GM20000 (cell line): ENCODE measurements around the gene PCNX3.

Experiments used
- DNase-seq: peaks from one replicate; pipeline ENCODE4 v3.0.0; 2012; ENCODE audit warnings: low spot score
- CTCF ChIP-seq: IDR thresholded peaks from 2 replicates; pipeline ENCODE4 v1.5.1; 2012; ENCODE audit warnings: mild to moderate bottlenecking, control low read depth; ENCODE audit errors: extremely low read depth, missing control alignments

PCNX3 gene

GRCh38 chr11:65625628-65626342 is 10.2 kb downstream of the PCNX3 start:
- DNase-seq = peak; percentile 86
- peak; percentile 71 for TF ChIP-seq CTCF

GRCh38 chr11:65627202-65627601 is 11.6 kb downstream of the PCNX3 start:
- TF ChIP-seq CTCF = no peak
- no peak for DNase-seq

GRCh38 chr11:65629579-65629978 is 14.0 kb downstream of the PCNX3 start:
- no peak for TF ChIP-seq CTCF

GRCh38 chr11:65630215-65630614 is 14.6 kb downstream of the PCNX3 start:
- DNase-seq = no peak
- TF ChIP-seq CTCF = no peak

More at GRCh38 chr11:65629579-65629978, 14.0 kb downstream of the PCNX3 start:
- DNase-seq = no peak

- no peak for DNase-seq
- no peak for TF ChIP-seq CTCF
Observed at GRCh38 chr11:65633390-65634108, 18.0 kb downstream of the PCNX3 start.

- no peak for TF ChIP-seq CTCF
- no peak for DNase-seq
Observed at GRCh38 chr11:65634109-65634436, 18.5 kb downstream of the PCNX3 start.

- DNase-seq = no peak
- TF ChIP-seq CTCF = no peak
Observed at GRCh38 chr11:65634440-65634839, 18.9 kb downstream of the PCNX3 start.
